COLO829 (cell line): Measurements from ENCODE around the gene SOD3.

ENCODE experiments used
- DNase-seq: peaks from one replicate; pipeline ENCODE4 v3.0.0; 2012; ENCODE audit warnings: low spot score

SOD3 gene

DNA sequence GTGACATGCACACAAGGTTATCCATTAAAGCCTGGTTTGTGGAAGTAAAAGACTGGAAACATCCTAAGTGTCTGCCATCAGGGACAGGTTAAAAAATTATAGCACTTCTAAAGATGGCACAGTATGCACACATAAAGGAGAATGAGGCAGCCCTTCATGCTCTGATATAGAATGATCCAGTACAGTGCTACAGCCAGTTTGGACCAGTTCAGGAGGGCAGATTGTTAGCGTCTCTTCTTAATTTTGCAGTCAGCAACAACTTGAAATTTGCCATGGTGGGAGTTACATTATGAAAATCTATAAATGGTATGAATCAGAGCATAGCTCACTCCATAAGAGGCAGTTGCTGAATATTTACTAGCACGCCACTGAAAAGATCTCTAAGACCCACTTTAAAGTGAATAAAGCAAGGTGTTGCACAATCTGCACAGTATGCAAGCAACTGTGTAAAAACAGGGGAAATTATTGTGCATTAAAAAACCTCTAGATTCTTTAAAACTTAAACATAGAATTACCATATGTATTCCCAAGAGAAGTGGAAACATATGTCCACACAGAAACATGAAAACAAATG, 20.3 kb upstream of the SOD3 start:
- DNase-seq, result no peak

DNA sequence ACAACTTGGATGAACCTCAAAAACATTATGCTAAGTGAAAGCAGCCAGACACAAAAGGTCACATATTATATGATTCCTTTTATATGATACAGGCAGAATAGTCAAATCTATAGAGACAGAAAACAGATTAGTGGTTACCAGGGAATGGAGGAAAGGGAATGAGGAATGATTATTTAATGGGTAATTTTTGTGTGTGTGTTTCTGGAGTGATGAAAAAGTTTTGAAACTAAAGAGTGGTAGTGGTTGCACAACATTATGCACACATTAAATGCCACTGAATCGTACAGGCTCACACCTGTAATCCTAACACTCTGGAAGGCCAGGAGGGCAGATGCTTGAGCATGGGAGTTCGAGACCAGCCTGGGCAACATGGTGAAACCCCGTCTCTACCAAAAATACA, 19.6 kb upstream of the SOD3 start:
- no peak for DNase-seq

DNA sequence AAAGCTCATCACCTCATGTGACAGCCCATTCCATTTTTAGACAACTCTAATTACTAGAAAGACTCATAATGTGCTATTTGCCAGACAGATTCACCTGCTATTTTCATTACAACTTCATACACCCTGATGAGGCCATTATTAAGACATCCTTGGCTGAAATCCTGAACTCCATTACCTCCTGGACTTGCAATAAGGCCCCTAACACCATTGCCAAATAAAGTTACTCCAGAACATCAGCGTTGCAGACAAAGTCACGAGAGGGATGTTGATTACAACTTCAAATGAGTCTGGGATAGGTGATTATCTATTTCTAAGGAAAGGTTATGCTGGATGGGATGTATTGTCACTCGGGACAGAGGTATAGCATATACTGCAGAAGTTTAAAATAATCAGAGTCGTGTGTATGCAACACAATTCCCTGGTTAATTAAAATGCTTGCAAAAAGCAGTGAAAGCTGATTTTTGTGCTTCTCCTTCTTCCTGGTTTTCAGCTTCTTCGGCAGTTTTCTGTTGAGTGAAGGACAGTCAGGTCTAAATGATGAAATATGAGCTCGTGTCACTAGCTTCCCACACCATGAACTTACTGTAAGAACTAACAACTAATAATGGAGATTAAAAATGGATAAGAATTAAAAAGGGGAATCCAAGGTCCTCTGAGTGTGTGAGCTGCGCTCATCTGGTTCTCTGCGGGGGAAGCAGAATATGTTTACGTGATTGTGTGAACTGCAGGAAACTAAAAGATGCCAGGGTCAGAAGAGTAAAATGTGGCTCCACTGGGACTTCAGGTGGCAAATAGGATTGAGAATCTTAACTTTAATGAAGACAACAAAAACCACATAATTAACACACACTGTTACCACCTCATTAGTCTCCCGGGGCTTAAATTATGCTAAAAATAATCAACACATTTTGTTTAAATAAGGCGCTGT, 17.6 kb upstream of the SOD3 start:
- DNase-seq, result no peak

- DNase-seq, result no peak
These were observed 16.7 kb upstream of the SOD3 start for GRCh38 chr4:24778464-24779225.

DNA sequence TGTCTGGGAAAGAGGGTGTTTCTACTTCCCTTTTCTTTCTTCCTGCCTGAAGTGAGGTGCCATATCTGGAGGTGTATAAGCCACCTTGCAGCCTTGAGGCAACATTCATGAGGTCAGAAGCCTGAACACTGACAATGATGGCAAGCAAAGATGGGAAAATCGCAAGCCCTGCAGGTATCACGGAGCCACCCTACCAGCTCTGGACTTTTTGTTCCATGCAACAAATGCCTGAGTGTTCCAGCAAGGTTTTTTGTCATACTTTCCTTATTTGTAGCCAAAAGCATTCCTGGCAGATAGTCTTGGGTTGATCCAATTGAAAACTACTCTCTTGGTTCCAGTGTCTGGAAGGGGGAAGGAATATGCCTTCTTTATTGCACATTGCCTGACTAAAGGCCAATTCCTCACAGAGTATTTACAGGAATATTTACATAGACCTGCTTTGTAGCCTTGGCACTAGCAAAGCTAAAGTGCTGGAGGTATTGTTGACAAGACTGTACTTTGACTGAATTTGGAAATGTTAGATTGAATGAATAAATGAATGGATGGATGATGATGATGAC, 14.4 kb upstream of the SOD3 start:
- DNase-seq, result no peak

GRCh38 chr4:24781999-24782745, 13.2 kb upstream of the SOD3 start:
- peak; percentile 57 for DNase-seq

DNA sequence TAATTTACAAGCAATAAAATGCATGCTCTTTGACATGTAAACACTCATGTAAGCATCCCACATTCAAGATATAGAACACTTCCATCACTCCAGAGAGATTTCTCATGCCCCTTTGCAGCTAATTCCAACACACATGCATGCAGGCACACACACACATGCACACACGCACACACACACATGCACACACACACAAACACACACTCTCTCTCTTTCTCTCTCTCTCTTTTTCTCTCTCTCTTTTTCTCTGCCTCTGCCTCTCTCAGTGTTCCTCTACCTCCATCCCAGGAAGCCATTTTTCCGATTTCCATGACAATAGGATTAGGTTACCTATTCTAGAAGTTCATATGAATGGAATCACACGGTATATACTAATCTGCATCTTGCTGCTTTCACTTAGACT, 11.9 kb upstream of the SOD3 start:
- no peak for DNase-seq

DNA sequence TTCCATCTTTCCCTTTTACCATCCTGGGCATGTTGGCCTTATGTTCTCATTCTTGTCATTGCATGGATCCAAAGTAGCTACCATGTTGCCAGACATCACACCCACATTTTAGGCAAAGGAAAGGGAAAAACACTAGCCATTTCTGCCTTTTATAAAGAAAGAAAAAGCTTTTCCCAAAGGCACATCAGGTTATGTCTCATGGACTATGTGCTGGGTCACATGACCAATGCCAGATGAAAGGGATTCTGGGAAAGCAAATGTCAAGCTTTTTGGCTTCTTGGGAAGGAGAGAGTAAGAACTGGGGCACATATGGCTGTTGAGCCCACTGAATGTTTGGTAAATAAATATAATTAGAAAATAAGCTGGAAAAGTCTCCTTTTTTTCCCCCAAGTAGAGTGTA, 4.3 kb upstream of the SOD3 start:
- DNase-seq, result no peak

GRCh38 chr4:24792552-24792951, 2.8 kb upstream of the SOD3 start:
- peak; percentile 33 for DNase-seq

DNA sequence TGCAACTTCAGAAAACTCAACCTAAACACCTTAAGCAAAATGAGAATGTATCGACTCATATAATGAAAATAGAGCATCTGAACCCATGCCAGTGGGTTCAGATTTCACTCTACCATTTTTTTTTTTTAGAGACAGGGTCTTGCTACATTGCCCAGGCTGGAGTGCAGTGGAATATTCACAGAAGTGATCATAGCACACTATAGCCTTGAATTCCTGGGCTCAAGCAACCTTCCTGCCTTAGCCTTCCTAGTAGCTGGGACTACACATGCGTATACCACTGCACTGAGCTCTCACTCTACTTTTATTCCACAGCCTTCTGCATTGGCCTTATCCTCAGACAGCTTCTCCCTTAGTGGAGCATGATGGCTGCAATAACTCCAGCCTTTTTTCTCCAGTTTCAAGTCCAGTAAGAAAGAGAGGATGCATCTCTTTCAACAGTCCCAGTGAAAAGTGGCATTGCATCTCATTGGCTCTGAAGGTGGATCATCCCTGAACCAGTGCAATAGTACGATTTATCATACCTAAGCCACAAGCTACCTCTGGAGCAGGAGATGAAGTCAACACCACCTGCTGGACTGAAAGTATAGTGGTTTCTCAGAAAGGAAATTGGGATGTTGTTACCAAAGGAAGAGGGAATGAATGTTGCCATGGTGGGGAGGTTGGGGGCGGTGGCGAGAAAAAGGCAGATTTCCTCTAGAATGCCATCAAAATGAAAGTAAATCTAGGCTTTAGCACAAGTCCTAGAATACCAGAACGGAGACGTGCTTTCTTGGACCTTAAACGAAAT, 2.0 kb upstream of the SOD3 start:
- no peak for DNase-seq

- no peak for DNase-seq
These were observed 1.3 kb upstream of the SOD3 start for GRCh38 chr4:24794051-24794450.

DNA sequence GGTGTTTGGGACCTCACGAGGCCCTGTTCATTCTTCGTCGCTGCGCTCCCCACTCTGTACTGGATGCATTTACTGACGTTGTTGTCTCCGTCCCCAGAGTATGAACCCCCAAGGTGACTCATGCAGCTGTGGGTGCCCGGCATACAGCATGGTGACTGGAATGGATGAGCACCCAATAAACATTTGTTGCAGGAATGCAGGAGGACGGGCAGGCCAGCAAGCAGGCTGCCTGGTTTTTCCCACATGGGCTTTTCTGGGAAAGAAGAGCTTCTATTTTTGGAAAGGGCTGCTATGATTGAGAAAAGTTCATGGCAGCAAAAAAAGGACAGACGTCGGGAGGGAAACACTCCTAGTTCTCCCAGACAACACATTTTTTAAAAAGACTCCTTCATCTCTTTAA, 893 bp upstream of the SOD3 start:
- no peak for DNase-seq

- no peak for DNase-seq
These were observed 451 bp downstream of the SOD3 start for GRCh38 chr4:24795666-24796381.

DNA sequence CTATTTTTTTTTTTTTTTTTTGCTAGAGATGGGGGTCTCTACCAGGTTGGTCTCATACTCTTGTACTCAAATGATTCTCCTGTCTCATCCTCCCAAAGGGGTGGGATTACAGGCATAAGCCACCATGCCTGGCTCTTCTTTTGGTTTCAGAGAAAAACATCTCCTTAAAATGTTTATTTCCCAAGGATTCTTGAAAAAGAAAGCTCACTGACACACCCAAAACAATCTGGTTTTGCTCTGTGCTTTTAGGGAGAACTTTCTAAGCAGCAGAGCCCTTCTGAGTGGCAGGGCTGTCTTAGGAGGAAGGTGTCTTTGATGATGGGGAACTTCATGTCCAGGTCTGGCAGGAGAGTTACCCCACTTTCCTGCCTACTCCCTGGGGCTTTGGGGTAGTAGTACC, 1.2 kb downstream of the SOD3 start:
- DNase-seq, result no peak

GRCh38 chr4:24798036-24798610, 2.8 kb downstream of the SOD3 start:
- no peak for DNase-seq

GRCh38 chr4:24799196-24799543, 3.8 kb downstream of the SOD3 start:
- DNase-seq, result no peak

DNA sequence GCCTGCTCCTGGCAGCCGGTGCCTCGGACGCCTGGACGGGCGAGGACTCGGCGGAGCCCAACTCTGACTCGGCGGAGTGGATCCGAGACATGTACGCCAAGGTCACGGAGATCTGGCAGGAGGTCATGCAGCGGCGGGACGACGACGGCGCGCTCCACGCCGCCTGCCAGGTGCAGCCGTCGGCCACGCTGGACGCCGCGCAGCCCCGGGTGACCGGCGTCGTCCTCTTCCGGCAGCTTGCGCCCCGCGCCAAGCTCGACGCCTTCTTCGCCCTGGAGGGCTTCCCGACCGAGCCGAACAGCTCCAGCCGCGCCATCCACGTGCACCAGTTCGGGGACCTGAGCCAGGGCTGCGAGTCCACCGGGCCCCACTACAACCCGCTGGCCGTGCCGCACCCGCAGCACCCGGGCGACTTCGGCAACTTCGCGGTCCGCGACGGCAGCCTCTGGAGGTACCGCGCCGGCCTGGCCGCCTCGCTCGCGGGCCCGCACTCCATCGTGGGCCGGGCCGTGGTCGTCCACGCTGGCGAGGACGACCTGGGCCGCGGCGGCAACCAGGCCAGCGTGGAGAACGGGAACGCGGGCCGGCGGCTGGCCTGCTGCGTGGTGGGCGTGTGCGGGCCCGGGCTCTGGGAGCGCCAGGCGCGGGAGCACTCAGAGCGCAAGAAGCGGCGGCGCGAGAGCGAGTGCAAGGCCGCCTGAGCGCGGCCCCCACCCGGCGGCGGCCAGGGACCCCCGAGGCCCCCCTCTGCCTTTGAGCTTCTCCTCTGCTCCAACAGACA, 4.4 kb downstream of the SOD3 start:
- DNase-seq, result no peak

DNA sequence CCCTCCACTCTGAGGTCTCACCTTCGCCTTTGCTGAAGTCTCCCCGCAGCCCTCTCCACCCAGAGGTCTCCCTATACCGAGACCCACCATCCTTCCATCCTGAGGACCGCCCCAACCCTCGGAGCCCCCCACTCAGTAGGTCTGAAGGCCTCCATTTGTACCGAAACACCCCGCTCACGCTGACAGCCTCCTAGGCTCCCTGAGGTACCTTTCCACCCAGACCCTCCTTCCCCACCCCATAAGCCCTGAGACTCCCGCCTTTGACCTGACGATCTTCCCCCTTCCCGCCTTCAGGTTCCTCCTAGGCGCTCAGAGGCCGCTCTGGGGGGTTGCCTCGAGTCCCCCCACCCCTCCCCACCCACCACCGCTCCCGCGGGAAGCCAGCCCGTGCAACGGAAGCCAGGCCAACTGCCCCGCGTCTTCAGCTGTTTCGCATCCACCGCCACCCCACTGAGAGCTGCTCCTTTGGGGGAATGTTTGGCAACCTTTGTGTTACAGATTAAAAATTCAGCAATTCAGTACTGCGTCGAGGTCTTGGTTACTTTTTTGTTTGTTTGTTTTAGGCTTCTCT, 5.0 kb downstream of the SOD3 start:
- DNase-seq, result no peak
